GM19395 (cell line): ENCODE data around the gene TAF1C.
A peak's percentile ranks its signal among the peaks of the same experiment; 100 is the strongest.

ENCODE experiments used
- ATAC-seq: cut with Tn5 transposase; IDR thresholded peaks from one replicate; pipeline ENCODE4 v1.9.1; 2021; ENCODE audit warnings: mild to moderate bottlenecking, moderate library complexity; ENCODE audit not compliant: unreplicated experiment

Gene TAF1C

GRCh38 chr16:84161037-84161436 lies 25.8 kb downstream of the TAF1C start:
- no peak for ATAC-seq

- no peak for ATAC-seq
Observed at GRCh38 chr16:84159800-84160199, 27.1 kb downstream of the TAF1C start.

- no peak for ATAC-seq
Observed at GRCh38 chr16:84159007-84159406, 27.9 kb downstream of the TAF1C start.

GRCh38 chr16:84156342-84156784 lies 30.5 kb downstream of the TAF1C start:
- no peak for ATAC-seq

- no peak for ATAC-seq
Observed at GRCh38 chr16:84155771-84156170, 31.1 kb downstream of the TAF1C start.

DNA sequence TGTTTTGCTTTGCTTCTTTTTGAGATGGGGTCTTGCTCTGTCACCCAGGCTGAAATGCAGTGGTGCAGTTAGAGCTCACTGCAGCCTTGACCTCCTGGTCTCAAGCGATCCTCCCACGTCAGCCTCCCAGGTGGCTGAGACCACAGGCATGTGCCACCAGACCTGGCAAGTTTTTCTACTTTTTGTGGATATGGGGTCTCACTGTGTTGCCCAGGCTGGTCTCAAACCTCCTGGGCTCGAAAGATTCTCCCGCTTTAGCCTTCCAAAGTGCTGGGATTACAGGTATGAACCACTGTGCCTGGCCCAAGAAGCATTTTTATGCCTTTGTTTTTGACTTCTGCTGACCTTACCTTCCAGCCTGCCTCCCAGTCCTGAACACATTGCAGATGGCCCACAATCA lies 31.6 kb downstream of the TAF1C start:
- ATAC-seq, result no peak

- no peak for ATAC-seq
Observed at GRCh38 chr16:84153660-84154214, 33.1 kb downstream of the TAF1C start.

DNA sequence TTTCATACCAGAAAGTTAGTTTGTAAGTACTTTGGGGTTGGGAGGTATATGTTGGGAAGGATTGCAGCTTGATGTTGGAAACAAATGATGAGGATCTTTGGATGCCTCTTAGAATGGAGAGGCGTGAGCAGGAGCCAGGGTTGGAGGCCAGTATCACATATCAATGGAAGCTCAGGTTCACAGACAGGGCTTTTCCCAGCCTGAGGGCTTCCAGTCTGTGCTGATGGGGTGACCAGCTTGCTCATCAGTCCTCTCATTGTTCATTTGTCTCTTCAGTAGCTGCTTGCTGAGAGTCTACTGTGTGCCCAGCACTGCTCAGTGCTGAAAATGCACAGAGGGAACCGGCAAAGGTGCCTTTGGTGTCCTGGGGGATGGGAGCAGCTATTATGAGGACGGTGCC lies 35.9 kb downstream of the TAF1C start:
- no peak for ATAC-seq

GRCh38 chr16:84144859-84145639 lies 41.8 kb downstream of the TAF1C start, which contains the start of the genes DNAAF1 and HSDL1:
Gene DNAAF1 (plus strand): TSS chr16:84145308. CDS start chr16:84145441, 133 bp downstream.
Gene HSDL1 (minus strand): TSS chr16:84145177. CDS start chr16:84131321, 13,856 bp downstream.
- ATAC-seq, result peak; percentile 68

GRCh38 chr16:84144209-84144858 lies 42.5 kb downstream of the TAF1C start:
- no peak for ATAC-seq

- ATAC-seq, result no peak
Observed at GRCh38 chr16:84143784-84144199, 43.1 kb downstream of the TAF1C start.

- no peak for ATAC-seq
Observed at GRCh38 chr16:84143081-84143480, 43.8 kb downstream of the TAF1C start.

- ATAC-seq, result no peak
Observed at GRCh38 chr16:84141143-84141670, 45.6 kb downstream of the TAF1C start.

- no peak for ATAC-seq
Observed at GRCh38 chr16:84139628-84140258, 47.1 kb downstream of the TAF1C start.

DNA sequence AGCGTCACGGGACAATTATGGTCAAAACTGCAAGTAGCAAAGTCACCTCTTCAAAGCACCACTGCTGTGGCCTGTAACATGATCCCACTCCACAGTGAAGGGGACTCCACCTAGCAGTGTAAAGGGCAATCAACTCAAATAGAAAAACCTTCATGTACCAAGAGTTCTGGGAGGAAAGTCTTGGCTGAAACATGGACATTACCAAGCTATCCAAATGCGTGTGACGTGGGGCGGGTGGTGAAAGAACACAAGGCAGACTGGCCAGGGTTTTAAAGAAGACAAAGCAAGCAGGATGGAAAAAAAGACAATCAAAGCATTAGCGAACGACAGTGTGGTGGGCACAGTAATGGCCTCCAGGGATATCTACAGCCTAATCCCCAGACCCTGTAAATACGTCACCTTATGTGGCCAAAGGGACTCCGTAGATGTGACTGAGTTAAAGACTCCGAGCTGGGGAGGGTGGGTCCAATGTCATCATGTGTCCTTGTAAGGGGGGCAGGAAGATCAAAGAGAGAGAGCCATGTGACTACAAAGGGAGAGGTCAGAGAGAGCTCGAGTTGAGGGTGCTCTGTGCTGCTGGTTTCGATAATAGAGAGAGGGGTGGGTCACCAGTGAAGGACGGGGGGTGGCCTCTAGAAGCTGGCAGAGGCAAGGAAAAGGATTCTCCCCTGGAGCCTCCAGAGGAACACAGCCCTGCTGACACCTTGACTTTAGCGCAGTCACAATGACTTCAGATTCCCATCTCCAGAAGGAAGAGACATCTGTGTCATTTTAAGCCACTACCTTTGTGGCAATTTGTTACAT lies 47.8 kb downstream of the TAF1C start:
- ATAC-seq, result peak; percentile 85

DNA sequence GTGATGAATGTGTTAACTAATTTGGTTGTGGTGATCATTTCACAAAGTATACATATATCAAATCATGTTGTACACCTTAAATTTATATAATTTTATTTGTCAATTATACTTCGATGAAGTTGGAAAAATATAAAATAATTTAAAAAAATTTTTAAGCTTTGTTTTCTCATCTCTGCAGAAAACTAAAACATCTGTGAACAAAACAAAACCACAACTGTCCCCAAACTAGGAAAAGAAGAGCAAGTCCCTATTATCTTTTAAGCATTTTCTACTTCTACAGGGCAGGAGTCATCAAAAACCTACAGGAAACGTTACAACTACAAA lies 48.4 kb downstream of the TAF1C start:
- ATAC-seq, result no peak

GRCh38 chr16:84137769-84138357 lies 49.0 kb downstream of the TAF1C start:
- ATAC-seq, result no peak

DNA sequence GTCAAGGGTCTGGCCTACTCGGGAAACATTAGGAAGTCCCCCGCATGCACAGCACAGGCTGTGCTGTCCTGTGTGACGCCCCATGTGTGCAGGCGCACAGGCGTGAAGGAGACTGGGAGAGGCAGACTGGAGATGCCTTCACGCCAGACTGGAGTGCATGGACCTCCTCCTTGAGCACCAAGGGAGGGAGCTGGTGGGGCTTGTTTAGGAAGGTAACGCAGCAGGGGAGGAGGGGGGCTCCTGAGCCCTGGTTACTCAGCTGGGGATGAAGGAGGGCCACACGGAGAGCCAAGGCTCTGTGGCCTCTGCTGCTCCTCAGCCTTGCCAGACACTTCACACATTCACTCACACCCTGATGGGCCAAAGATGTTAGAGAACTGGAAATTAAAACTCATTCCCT lies 49.6 kb downstream of the TAF1C start:
- no peak for ATAC-seq

- no peak for ATAC-seq
Observed at GRCh38 chr16:84136331-84137125, 50.3 kb downstream of the TAF1C start.
